NCI-H2107 treated with DMSO at 0.1 percent for 48 hours (cell line): Measurements from ENCODE around the gene ABCG1.

Experiments used
- DNase-seq: peaks from one replicate; lab custom pipeline; 2025; ENCODE audit not compliant: unreplicated experiment; lab: John Stamatoyannopoulos, UW

The ABCG1 gene

DNA sequence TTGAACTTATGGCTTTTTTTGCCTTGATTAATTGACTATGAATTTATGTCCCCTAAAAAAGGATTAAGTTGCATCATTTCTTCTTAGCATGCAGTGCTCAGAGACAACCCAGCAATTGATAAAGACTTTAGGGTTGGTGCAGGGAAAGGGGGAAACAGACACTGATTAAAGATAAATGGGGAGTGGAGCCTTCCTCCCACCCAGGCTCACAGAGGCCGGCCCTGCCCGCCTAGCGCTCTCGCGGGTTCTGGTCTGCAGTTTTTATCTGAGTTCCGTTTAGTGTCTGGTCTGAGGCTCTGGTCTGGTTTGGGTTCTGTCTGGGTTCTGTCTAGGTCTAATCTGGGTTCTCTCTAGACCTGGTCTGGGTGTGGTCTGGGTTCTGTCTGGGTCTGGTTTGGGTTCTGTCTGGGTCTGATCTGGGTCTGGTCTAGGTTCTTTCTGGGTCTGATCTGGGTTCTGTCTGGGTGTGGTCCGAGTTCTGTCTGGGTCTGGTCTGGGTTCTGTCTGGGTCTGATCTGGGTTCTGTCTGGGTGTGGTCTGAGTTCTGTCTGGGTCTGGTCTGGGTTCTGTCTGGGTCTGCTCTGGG is 48.1 kb downstream of the ABCG1 start:
- no peak for DNase-seq

DNA sequence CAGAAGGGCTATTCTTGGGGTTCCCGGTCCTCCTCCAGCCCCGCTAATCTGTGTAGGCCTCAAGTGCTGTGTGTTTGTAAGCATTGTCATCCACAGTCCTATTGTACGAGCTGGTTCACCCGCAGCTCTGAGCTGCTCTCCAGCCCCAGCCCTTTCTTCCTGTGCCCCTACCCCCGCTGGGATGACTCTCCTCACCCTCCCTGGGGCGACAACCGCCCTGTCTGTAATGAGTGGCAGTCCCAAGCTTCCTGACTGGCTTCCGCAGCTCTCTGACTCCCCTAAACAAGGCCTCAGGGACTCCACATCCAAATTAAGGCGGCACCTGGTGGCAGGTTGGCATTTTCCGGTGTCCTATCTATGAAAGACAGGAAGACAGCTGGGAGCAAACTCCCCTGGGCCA is 50.4 kb downstream of the ABCG1 start:
- peak; percentile 86 for DNase-seq

DNA sequence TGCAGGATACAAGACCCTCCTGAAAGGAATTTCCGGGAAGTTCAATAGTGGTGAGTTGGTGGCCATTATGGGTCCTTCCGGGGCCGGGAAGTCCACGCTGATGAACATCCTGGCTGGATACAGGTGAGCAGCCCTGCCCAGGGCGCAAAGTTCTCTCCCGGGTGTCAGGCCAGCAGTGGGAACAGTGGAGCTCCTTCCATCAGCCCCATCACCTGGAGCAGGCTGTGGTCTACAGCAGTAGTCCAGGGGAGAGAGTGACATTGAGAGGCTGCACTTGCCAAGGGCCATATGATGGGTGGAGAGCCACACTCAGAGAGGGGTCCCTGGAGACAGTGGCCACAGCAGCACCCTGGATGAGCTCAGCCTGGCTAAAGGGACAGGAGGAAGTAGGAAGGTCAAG is 52.1 kb downstream of the ABCG1 start:
- DNase-seq, result no peak

DNA sequence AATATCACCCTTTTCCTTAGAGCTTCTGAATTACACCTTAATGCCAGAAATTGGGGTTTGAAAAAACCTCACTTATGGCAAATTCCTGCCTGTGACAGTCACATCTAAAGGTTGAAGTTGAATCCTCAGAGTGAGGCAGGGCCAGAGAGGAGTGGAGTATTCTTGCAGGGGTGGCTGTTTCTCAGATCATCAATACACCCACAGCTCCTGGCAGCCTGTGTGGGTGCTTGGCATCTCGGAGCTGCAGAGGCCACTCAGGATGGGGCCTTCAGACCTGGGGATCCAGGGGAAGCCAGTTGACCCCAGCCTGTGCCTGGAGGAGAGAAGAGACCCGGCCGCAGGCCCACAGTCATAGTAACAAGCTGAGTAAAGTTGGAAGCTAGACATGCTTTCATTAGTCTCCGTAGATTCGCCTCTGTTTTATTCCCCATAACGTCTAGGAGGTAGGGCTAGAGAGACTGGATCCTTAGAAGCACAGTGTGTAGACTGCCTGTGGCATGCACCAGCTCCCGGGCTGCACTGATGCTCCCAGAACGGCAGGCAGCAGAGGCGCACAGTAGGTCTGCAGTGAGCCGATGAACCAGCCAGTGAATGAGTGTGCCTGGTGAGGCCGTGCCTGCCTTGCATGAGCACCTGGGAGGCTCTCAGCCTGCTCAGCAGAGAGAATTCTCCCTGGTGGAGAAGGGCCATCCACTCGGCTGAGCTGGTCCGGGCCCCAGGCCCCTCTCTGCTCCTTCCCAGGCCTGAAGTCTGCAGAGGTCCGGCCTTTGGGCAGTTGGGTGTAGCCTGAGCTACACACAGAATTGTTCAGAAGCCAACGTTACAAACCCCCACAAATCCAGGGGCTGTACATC is 53.4 kb downstream of the ABCG1 start:
- no peak for DNase-seq

- no peak for DNase-seq
Measured at GRCh38 chr21:42272984-42273600, 54.2 kb downstream of the ABCG1 start.

DNA sequence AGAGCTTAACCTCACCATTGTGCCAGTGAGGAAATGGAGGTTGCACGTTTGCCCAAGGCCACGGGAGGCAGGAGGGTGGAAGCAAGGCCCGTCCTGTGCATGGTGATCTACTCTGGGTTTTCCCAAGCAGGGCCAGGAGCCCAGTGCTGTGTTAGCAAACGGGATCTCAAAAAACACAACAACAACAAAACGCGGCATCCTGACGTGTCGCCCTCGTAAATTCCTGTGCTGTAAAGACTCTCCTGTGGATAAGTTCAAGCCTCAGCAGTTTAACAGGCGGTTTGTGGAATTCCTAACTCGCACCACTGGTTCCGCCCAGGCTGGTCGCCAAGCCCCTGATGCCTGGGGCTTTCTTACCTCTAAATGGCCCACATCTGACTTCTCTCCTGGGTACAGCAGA is 57.1 kb downstream of the ABCG1 start:
- no peak for DNase-seq

GRCh38 chr21:42276526-42277154 is 57.7 kb downstream of the ABCG1 start:
- no peak for DNase-seq

GRCh38 chr21:42277593-42277992 is 58.7 kb downstream of the ABCG1 start:
- no peak for DNase-seq

GRCh38 chr21:42278451-42279149 is 59.7 kb downstream of the ABCG1 start:
- DNase-seq, result no peak

- no peak for DNase-seq
Measured at GRCh38 chr21:42279341-42279871, 60.5 kb downstream of the ABCG1 start.

- DNase-seq, result no peak
Measured at GRCh38 chr21:42279888-42280287, 60.9 kb downstream of the ABCG1 start.

DNA sequence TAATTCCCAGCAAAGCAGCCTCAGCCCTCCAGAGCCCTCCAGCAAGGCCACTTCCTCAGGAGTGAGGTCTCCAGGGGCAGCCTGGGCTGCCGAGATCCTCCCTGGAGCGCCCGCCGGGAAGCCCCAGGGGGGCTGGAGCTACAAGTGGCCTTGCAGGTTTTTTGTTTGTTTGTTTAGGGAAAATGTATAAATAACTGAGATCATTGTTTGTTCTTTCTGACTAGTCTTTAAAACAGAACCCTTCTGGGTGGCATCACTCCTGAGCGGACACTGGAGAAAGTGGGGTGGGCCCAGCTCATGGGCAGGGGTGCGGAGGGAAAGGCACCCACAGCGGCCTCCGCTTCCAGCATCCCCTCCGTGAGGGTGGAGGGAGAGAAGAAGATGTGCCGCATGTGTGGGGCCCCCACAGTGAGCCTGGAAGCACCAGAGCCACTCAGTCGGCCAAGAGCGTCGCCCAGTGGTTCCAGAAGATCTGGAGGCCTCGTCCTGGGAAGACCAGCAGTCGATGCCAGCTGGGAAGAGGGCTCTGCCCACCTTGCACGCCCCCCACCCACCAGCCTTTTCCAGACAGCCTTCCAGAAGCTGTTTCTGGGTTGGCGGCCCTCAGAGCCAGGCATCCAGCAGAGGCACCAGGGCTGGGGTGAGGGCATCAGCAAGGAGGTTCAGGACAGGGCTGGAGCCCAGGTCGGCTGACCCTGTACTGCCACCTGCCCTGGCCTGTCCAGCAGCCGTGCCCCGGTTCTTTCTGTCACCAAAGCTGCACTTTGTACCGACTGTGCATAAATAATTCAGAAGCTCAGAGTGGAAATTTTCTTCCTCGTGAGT is 61.6 kb downstream of the ABCG1 start:
- no peak for DNase-seq

GRCh38 chr21:42281181-42281680 is 62.3 kb downstream of the ABCG1 start:
- DNase-seq, result no peak

DNA sequence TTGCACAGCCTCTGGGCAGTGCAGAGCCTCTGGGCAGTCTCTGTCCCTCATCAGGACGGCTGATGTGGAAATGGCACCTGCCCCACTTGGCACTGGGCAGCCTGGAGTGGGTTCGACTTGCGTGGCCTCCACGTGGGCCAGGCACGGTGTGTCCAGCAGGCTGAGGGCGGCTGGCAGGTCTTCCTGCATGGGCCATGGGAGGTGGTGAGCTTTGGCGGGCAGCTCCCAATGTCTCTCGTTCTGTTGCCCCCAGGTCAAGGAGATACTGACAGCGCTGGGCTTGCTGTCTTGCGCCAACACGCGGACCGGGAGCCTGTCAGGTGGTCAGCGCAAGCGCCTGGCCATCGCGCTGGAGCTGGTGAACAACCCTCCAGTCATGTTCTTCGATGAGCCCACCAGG is 63.1 kb downstream of the ABCG1 start:
- DNase-seq, result no peak

GRCh38 chr21:42282715-42283114 is 63.8 kb downstream of the ABCG1 start:
- DNase-seq, result no peak

GRCh38 chr21:42285569-42286245 is 66.8 kb downstream of the ABCG1 start:
- DNase-seq, result no peak

DNA sequence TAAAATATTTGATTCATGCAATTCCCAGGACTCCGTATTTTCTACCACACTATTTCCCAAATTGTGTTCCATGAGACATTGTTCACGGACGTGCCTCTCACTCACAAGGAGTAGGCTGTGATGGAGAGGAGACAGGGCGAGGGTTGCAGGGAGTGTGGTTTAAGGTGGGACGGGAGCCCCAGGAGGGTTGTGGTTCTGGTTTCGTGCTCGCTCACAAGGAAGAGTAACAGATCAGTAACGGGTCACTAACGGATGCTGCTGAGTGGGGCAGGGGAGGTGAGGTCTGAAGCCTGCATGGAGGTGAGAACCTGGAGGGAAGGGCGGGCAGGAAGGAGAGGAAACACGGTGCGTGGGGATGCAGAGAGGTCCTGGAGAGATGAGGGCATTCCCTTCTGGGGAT is 67.5 kb downstream of the ABCG1 start:
- no peak for DNase-seq

DNA sequence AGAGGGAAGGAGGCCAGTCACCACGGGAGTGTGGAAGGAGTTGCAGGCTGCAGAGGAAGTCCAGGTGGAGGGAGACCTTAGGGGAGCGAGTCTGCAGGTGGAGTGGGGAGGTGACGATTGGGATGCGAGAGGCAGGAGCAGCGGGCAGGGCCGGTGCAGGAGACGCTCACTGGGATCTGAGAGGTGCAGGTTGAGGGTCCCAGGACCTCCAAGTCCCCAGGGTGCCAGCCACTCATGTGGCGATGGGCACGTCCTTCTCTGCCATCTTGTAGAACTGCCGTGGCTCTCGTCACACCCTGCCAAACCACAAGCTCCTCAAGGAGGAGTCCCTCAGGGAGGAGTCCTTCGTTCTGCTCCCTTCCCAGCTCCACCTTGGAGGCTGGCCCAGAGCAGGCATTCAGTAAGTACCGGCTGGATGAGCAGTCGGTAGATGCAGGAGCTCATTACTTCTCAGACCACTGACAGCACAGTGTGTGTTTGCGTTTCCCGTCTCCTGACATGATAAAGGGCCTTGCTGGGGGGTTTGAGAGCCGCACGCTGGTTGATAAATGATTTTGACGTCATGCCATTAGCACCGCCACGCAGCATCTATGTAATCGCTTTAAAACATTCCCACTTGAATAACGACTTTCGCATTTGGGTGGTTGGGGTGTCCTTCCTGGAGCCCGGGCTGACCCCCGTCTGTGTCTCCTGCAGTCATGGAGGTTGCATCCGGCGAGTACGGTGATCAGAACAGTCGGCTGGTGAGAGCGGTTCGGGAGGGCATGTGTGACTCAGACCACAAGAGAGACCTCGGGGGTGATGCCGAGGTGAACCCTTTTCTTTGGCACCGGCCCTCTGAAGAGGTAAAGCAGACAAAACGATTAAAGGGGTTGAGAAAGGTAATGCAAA is 68.5 kb downstream of the ABCG1 start:
- no peak for DNase-seq
